PFSK-1 (cell line): Measurements from ENCODE around the gene KCNQ1.

Experiments
- SIN3A ChIP-seq: IDR thresholded peaks from 2 replicates; pipeline ENCODE4 v1.6.1; 2012; ENCODE audit warnings: mild to moderate bottlenecking, low read length, moderate library complexity, borderline replicate concordance; ENCODE audit not compliant: insufficient read depth
- TAF1 ChIP-seq: IDR thresholded peaks from 2 replicates; pipeline ENCODE4 v1.6.1; 2012; ENCODE audit warnings: low read length, control low read depth, borderline replicate concordance; ENCODE audit not compliant: insufficient read depth

- TF ChIP-seq TAF1 (no peak), SIN3A (no peak)
These were observed 236.8 kb downstream of the KCNQ1 start for GRCh38 chr11:2681408-2682145.
